NCI-H69 (cell line): Measurements from ENCODE around the gene GLRX5.

ENCODE experiments used
- DNase-seq: peaks from one replicate; lab custom pipeline; 2025; lab: John Stamatoyannopoulos, UW

Gene GLRX5

DNA sequence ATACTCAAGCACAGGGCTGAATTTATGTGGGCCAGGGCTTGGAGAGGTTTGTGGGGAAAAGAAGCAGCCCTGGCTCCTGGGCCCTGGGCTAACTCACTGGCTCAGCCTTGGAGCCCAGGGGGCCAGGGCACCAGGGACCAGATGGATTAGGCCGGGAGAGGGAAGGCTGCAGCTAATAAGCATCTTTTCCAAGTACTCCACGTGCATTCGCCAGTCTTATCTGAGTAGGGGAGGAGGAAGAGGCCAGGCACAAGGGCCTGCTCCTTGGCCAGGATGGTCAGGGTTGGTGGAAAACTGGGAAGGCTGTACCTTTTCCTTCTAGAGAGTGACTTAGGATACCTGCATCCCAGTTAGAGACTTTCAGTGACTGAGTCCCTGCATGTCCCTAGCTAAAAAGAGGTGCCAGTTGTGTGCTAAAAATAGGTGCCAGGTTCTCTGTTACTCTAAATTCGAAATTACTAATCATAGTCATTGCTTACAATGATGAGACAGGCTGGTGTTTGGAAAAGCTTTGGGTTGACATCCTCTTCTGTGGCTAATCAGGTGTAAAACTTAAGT lies 1.3 kb downstream of the GLRX5 start:
- DNase-seq, result peak; percentile 33

DNA sequence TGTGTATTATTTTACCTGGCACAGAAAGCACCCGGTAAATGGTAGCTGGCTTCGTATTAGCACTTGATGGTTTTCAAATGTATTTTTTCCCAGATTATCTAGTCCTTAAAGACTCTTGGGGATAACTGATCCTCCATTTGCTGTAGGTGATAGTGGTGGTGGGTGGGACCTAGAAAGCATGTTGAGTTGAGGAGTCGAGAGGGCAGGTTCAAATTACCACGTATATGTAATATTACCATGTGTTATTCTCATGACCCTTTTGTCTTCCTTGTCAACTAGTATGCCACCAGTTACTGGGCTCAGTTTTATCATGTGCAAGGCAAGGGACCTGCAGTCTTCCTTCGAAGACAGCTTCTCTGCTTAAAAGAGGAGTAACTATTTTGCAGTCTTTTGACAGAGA lies 1.8 kb downstream of the GLRX5 start:
- no peak for DNase-seq

DNA sequence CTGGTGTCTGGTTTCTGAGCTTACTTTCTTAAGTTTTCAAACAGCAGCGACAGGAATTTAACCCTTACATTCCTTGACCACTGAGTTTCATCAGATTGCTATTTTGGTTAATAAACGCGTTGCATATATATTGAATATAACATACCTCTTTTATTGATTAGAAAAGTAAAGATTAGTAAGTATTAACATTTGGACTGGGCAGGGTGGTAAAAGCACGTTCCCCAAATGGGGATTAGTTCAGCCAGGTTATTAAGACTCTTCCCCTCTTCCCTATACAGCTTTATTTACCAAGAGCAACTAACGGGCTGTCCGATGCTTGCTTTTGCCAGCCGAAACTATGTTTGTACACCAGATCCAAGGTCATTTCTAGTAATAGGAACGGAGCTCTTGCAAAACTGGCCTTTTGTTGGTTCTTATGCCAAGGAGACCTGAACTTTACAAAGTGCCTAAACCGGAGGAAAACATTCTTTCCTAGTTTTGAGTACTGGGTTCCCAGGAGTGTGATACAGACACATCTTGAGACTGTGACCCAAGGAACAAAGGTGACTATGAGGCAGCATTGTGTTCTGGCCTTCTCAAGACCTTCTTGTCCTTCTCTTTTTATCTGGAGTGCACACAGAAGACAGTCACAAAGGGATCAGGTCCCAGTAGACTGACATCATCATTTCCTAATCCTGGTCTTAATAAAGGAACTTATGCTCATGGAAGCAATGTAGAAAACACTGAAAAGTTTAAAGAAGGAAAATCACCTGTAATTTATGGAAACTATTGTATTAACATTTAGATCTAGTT lies 2.6 kb downstream of the GLRX5 start:
- no peak for DNase-seq

DNA sequence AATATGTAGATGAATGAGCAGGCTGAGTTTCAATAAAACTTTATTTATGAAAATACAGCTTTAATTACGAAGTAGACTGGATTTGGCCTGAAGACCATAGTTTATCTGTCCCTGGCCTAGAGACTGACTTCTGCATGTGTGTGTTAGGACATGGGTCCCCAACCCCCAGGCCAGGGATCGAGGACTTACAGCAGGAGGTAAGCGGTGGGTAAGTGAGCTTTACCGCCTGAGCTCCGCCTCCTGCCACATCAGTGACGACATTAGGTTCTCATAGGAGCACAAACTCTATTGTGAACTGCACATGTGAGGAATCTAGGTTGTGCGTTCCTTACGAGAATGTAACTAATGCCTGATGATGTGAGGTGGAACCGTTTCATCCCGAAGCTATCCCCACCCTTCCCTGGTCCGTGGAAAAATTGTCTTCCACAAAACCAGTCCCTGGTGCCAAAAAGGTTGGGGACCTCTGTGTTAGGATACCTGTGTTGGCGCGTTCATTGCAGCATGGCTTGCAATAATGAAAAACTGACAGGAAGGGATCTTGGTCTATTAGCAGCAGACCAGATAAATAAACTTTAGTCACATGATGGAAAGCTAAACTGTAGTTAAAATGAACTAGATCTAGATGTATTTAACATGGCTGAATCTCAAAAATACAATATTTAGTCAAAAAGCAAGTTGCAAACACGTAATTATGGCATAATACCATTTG lies 4.1 kb downstream of the GLRX5 start:
- DNase-seq, result no peak

DNA sequence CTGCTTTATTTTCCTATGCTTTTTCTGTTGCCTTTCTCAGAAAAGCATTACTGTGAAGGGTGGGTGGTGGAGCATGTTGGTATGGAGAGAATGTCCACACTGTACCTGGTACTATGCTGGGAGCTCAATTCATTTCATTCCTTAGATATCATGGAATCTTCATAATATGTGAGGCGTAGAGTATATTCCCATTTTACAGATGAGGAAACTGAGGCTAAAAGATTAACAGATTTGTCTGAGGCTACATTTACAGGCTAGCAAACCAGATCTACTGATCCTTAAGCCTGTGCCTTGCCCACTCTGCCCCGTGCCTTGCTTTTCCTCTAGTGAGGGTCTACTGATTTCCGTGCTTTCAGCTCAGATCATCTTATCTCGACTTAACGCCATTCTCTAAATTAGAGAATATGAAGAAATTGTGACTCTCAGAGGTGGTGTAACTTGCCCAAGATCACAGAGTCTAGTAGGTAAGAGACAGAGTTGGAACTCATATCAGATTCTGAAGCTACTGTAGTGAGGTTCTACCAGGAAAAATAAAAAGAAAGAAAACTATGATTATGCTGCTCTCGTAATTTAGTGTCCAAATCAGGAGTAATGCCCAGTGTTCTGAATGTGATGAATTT lies 5.5 kb downstream of the GLRX5 start:
- no peak for DNase-seq

DNA sequence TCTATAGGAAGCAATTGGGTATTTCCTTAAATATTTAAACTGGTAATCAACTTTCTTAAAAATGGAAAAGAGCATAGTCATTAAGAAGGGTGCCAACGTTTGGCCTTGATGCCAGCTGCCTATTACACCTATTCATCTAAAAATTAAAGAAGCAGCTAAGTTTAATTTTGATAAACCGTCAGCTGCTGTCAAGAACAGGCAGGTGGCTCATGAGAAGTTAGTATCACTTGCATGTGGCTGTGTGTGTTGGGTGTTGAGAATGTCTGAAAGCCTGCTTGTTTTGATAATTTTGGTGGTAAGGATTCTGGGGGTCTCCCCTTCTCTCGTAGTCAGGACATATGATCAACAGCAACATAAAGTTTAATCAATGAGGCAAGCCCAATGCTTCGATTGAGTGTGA lies 6.5 kb downstream of the GLRX5 start:
- DNase-seq, result no peak

DNA sequence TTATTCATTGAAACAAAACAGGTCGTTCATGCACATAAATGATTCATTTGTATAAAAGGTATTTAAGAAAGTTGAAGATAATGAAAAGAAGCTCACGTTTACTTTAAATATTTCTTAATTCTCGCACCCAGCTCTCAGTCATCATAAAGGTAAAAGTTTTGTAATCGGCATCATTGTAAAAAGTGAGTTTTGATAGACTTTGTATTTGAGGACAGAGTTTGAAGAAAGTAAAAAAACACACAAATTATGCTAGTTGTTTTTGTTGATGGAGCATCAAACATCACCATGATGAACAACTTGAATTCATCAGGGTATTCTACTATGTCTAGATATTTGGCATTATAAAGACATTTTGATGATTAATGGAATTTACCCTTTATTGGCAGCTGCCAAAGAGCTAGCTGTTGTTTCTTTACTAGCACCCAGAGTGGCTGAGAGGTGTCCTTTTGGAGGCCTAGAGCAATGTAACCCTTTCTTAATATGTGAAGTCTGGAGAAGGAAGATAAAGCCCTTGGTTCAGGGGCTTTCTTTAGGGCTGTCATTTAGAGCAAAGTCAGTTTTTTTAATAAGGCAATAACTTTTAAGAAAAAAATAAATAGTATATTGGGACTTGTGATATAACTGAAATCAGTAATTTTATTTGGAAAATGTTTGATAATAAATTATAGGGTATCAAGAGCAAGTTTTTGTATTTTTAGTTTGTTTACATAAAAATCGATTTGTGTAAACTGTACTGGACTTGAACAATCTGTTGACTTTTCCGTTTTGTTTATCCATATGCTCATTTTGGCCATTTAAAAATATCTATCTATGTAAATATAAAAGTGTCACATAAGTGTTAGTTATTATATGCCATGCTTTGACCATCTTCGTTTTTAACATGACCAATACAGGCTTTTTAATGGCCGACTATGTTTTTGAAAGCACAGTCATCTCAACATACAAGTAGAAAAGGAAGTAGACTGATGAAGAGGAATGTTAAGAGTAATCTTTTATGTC lies 7.4 kb downstream of the GLRX5 start:
- DNase-seq, result no peak

DNA sequence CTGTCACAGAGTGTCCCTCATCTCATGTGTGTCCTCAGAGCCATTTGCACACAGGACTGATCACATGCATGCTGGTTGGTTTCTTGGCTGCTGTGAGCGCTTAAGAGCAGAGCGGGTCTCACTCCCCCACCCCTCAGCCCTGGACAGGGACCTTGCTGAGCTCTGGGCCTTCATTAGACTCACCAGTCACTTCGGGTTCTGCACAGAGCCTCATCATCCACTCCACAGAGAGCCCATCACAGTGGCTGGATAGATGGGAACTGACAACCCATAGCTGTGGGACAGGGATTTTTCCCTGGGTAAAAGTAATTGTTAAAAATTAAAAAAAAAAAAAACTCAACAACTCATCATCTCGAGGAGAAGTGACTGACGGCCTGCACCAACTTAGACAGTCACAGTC lies 8.2 kb downstream of the GLRX5 start:
- DNase-seq, result no peak

DNA sequence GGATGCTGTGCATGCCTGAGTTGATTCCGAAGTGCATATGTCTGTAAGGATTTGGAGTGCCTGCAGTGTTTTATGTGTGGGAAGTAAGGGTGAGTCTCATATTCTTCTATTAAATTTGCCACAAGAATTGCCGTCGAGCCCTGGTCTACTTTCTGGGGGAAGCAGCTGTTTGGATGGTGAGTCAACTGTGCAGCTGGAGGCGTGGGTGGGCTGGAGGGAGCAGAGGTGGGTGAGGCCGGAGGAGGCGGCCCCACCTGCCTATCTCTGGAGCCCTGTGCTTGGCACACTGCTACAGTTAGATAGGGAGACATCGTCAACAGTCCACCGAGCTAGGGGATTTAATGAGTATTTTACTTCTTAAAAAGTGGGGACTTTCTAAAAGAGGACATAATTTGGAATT lies 9.7 kb downstream of the GLRX5 start:
- no peak for DNase-seq

DNA sequence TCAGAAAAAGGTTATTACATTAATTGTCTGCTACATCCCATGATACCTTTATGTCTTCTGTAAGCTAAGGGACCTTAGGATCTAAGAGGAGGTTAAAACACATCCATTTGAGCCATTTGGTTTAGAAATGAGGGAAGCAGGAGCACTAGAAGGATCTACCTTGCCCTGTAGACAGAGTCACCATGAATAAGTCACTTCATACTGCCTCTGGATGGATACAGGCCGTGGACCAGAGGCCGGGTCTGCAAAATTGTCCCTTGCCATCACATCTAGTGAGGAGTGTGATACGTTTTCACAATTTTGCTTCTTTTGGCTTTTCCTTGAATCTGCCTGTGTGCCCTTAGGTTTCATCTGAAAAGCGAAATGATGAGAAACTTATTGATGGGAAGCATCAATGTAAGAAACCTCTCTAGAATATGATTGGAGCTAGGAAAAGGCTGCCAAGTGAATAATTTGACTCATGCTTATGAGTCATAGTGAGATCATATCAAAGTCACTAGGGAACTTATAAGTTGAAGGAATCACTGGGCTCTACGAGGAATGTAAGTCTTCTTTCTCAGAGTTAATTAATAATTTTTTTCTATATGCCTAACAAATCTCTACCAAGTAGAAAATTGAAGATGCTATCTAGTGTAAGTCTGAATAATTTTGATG lies 10.8 kb downstream of the GLRX5 start:
- no peak for DNase-seq

DNA sequence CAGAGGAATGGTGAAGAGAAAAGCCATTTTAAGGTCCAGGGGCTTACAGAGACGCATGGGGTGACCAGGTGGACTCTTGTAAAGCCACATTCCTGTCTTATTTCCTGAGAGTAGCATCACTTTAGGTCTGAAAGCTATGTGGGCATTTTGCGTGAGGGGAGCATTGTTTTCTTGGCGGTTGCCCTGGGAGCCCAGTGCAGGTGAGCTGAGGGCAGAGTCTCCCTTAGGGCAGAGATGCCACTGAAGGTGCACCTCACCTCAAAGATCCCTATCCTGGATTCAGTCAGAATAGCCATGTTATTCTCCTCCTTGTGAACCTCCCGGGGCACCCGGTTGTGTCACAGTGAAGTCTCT lies 12.4 kb downstream of the GLRX5 start:
- no peak for DNase-seq

DNA sequence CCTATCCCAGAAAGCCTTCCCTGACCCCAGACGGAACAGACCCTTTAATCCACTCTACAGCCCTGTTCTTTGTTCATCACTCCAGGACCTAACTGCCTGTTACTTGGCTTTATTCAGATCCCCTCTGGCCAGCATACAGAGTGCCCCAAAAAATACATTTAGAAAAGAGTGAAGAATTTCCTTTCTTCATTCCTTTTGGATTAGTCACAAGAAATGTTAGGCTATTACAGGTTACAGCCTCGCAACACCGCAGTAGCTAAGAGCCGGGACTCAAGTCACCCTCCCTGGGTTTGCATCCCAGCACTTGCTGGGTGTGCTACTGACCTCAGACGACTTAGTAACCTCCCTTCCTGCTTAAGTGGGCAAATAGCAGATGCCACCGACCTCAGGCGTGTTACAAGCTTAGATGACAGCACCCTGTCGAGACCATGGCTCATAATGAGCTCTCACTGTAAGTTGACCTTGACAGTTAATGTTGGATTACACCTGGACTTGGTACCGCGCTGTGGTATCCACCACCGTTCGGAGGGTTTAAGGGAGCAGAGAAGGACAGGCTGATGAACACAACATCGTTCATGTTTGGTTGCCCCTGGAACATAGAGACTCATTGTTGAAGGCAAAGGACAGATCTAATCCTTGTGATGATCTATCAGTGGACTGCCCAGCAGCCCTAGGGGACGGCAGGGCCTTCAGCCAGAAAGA lies 12.9 kb downstream of the GLRX5 start:
- no peak for DNase-seq

DNA sequence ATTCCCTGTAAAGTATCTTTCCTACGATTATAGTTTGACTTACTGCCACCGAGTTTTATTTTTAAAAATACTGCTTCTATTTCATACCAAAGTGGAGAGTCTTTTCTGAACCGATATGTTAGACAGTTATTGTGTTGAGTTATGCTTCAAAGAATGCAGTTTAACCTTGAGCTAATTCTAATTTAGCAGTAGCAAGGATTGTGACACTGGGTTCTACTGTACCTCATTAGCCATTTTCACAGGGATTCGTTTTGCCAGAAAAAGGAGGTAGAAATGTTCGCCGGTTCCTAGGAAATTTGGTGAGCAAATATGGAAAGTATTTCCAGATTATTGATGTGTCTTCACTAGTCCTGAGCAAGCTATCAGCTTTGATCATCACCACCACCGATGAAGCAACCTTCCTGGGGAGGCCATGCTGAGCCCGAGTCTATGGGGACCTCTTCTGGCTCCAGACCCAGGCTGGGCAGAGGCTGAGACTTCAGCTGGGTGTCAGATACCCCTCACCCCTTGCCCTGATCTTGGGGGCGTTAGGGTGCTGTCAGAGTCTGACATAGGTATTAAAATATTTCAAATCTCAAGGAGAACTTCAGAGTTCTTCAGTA lies 13.6 kb downstream of the GLRX5 start:
- no peak for DNase-seq

DNA sequence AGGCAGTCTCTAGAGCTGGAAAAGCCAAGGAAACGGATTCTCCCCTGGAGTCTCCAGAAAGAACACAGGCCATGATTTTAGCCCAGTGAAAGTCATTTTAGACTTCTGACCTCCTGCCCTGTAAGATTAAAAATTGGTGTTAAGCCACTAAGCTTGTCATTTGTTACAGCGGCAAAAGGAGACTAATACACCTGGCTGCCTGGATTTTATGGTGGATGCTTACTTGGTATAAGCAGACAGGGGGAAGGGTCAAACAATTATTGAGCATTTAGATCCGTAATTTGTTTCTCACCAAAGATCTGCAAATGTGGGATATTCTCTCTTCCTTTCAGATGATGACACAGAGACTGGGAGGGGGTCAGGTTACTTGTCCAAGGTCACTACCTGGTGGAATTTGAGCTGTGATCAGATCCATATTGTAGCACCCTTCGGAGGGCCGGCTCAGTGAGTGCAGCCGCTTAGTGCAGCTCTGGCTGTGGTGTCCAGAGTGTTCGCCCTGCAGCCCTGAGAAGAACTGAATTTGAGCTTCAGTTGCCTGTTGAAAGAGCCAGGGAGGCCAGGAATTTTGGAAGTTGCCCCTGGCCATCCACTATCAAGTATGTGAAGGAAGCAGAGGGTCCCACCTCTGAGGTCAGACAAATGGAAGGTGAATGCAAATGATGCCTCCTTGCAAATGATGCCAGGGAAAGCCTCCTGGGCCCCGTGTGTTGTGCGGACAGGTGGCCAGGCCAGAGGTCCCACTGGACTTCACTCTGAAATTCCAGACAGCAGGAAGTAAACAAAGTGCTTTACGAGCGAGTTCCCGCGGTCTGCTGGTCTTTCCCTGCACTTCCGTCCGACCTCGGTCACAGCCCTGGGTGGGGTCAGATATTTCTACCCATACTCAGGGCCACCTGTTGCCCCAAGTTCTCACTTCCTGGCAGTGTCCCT lies 15.1 kb downstream of the GLRX5 start:
- no peak for DNase-seq

DNA sequence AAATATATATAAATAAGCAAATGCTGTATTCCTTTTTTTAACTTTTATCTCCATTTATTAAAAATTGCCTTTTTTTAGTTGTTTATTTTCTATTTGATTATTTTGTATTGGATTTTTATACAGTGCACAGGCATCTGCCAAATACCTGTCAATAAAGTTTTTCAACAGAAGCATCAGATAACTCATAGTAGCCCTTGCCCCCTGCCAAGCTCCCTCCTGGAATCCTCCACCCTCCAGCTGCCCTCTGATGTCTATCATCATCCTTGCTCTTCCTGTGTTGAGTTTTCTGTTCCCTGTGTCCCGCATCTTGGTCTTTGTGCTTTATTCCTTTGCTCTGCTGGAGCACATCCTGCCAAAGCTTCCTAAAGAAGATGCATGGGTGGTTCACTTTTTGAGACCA lies 16.6 kb downstream of the GLRX5 start:
- no peak for DNase-seq

DNA sequence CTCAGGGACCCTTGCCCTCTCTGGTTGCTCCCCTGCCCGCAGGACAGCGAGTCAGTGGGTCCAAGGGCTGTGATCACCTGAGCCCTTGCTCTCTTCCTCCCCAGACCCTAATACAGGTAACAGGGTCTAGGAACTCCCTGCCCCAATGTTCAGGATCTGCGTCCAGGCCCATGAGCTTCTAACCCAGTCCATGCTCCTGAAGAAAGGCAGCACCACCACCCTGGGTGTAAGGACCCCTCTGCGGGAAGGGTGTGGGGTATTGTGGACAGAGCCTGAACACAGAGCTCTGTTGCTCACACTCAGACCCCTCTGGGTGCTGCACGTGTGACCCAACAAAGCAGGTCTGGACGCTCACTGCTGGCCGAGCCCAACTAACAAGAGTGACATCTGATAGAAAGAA lies 18.3 kb downstream of the GLRX5 start:
- DNase-seq, result no peak

DNA sequence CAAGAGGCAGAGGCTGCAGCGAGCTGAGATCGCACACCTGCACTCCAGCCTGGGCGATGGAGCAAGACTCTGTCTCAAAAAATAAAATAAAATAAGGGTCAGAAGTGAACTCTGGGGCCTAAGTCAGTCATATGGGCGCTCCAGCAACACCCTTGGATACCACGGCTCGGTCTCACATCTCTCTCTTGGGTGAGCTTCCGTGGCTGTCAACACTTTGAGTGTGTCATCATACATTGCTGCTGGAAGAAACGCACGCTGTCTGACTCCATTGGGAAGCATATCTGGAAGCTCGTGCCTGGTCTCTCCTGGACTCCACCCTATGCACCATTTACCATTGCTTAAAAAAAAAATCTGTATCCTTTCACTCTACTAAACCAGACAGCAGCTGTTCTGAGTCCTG lies 20.2 kb downstream of the GLRX5 start:
- no peak for DNase-seq

DNA sequence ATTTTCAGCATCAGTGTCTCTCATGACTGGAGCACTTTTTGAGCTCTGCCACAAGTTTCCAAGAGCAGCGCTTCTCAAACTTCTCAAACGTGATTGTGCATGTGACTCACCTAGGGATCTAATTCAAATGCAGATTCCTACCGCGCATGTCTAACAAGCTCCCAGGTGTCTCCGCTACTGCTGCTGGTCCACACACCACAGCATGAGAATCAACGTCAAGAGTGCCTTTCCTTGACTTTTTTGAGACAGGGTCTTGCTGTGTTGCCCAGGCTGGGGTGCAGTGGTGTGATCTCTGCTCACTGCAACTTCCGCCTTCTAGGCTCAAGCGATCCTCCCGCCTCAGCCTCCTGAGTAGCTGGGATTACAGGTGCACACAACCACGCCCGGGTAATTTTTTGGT lies 22.4 kb downstream of the GLRX5 start:
- no peak for DNase-seq

DNA sequence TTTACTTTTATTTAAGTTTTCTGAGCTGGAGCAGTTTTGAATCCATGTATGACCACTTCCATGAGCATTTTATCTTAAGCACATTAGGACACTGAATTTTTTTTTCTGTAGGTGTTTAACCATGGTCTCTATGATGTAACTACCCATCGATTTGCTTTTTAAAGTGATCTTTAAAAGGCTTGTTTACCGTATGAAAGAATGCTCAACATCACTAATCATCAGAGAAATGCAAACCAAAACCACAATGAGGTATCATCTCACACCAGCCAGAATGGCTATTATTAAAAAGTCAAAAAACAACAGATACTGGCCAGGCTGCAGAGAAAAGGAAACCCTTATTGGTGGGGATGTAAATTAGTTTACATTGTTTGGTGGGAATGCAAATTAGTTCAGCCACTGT lies 23.0 kb downstream of the GLRX5 start:
- no peak for DNase-seq
